Loucy (cell line): Measurements from ENCODE around the gene KATNB1.
"Not testable (repeated sequence)": the region's sequence is repeated elsewhere in the genome, so short reads cannot be mapped to it uniquely, and the experiment has no call there.

Experiments used
- H2AFZ ChIP-seq: fragments of 200-600 bp; sonication (generic); 2 replicates; pipeline ENCODE4 v1.6.0; 2016; ENCODE audit warnings: antibody characterized with exemption, mild to moderate bottlenecking, low read length, moderate library complexity
- H3F3A ChIP-seq: fragments of 200-600 bp; 2 replicates; pipeline ENCODE4 v1.6.0; 2016; ENCODE audit warnings: antibody characterized with exemption, low read depth, mild to moderate bottlenecking
- H3K27me3 ChIP-seq: fragments of 200-600 bp; sonication (generic); 2 replicates; pipeline ENCODE4 v1.6.1; 2014; ENCODE audit warnings: low read length, mild to moderate bottlenecking; ENCODE audit not compliant: insufficient read depth, poor library complexity, severe bottlenecking
- H3K36me3 ChIP-seq: fragments of 200-600 bp; sonication (generic); 2 replicates; pipeline ENCODE4 v1.6.1; 2016; ENCODE audit warnings: low read length; ENCODE audit not compliant: insufficient read depth
- H3K4me1 ChIP-seq: fragments of 200-600 bp; sonication (generic); 2 replicates; pipeline ENCODE4 v1.5.1; 2014; ENCODE audit warnings: low read length, mild to moderate bottlenecking; ENCODE audit not compliant: insufficient read depth, poor library complexity, severe bottlenecking
- H3K4me2 ChIP-seq: fragments of 200-600 bp; sonication (generic); 2 replicates; pipeline ENCODE4 v1.6.0; 2014; ENCODE audit warnings: antibody characterized with exemption, low read length, low read depth, mild to moderate bottlenecking; ENCODE audit not compliant: poor library complexity, severe bottlenecking
- H3K4me3 ChIP-seq: fragments of 200-600 bp; sonication (generic); 2 replicates; pipeline ENCODE4 v1.5.1; 2014; ENCODE audit warnings: low read length, mild to moderate bottlenecking, mixed read lengths; ENCODE audit not compliant: poor library complexity, severe bottlenecking
- H3K79me2 ChIP-seq: fragments of 200-600 bp; sonication (generic); 2 replicates; pipeline ENCODE4 v1.6.1; 2014; ENCODE audit warnings: low read length; ENCODE audit not compliant: insufficient read depth
- H3K9ac ChIP-seq: fragments of 200-600 bp; sonication (generic); 2 replicates; pipeline ENCODE4 v1.6.0; 2014; ENCODE audit warnings: mild to moderate bottlenecking, low read depth, low read length, moderate library complexity; ENCODE audit not compliant: poor library complexity, severe bottlenecking
- H3K9me2 ChIP-seq: fragments of 200-600 bp; sonication (generic); replicated peaks from 2 replicates; pipeline ENCODE4 v1.6.1; 2016; ENCODE audit warnings: low read depth, low read length, mixed read lengths
- H3K9me3 ChIP-seq: fragments of 200-600 bp; sonication (generic); 2 replicates; pipeline ENCODE4 v1.6.1; 2014; ENCODE audit warnings: mild to moderate bottlenecking, antibody characterized with exemption, low read length, low read depth; ENCODE audit not compliant: insufficient read depth
- H4K20me1 ChIP-seq: fragments of 200-600 bp; sonication (generic); 2 replicates; pipeline ENCODE4 v1.6.0; 2014; ENCODE audit warnings: antibody characterized with exemption, low read length, mild to moderate bottlenecking; ENCODE audit not compliant: insufficient read depth, poor library complexity, severe bottlenecking
- EZH2phosphoT487 ChIP-seq: fragments of 200-600 bp; IDR thresholded peaks from 2 replicates; pipeline ENCODE4 v1.6.1; 2018; ENCODE audit warnings: antibody characterized with exemption, mild to moderate bottlenecking, moderate library complexity, borderline replicate concordance
- TF ChIP-seq, protein P1 (sequence below): fragments of 200-600 bp; sonication (generic); conservative IDR thresholded peaks from 2 replicates; pipeline ENCODE4 v1.5.1; 2014; ENCODE audit warnings: mild to moderate bottlenecking, antibody characterized with exemption, low read length

The KATNB1 gene

DNA sequence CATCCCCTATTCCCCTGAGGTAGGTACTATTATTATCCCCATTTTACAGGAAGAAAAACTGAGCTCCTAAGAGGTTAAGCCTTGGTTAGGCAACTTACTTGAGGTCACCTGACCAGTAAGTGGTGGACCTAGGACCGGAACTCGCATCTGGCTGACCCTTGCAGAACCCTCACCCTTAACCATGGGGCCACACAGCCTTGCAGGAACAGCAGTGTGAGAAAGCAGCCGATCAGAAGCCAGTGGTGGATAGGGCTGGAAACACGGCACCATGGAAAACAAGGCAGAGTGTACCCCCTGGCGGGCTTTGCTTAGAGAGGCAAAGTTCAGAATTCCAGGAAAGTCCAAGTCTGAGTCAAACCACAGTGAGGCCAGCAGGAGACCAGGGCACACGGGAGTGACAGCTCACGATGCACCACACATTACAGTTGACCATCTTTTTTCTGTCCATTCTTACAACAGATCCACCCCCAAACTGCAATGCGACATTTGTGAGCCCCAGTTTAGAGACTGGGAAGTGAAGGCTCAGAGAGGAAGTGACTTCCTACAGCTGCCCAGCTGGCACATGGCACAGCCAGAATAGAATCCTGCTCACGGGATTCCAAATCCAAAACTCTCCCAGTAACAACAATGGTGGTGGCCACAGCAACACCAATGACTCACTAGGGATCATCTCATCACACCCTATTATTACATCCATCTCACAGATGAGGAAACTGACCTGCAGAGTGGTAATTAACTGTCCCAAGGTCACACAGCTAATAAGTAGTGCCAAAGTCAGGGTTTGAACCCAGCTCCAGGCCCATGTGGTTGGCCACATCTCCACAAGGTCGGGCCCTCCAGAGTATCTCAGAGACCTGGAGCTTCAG is 46.4 kb downstream of the KATNB1 start:
- no peaks in the 10 kb centered on the region for H3F3A ChIP-seq
- no peaks in the 10 kb centered on the region for H3K9me2 ChIP-seq
- H4K20me1 ChIP-seq = no peaks in the 10 kb centered on the region
- no peak overlapping the region for H3K4me3 ChIP-seq
- no peaks in the 10 kb centered on the region for H3K9me3 ChIP-seq
- no peaks in the 10 kb centered on the region for H3K27me3 ChIP-seq
- TF ChIP-seq EZH2phosphoT487 = no peak
- TF ChIP-seq, protein P1, sequence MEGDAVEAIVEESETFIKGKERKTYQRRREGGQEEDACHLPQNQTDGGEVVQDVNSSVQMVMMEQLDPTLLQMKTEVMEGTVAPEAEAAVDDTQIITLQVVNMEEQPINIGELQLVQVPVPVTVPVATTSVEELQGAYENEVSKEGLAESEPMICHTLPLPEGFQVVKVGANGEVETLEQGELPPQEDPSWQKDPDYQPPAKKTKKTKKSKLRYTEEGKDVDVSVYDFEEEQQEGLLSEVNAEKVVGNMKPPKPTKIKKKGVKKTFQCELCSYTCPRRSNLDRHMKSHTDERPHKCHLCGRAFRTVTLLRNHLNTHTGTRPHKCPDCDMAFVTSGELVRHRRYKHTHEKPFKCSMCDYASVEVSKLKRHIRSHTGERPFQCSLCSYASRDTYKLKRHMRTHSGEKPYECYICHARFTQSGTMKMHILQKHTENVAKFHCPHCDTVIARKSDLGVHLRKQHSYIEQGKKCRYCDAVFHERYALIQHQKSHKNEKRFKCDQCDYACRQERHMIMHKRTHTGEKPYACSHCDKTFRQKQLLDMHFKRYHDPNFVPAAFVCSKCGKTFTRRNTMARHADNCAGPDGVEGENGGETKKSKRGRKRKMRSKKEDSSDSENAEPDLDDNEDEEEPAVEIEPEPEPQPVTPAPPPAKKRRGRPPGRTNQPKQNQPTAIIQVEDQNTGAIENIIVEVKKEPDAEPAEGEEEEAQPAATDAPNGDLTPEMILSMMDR = no peak
- H3K4me2 ChIP-seq = no peak overlapping the region
- no peaks in the 10 kb centered on the region for H3K4me1 ChIP-seq
- H3K79me2 ChIP-seq = no peaks in the 10 kb centered on the region
- no peak overlapping the region for H3K9ac ChIP-seq
- no peak overlapping the region for H2AFZ ChIP-seq
- H3K36me3 ChIP-seq = no peaks in the 10 kb centered on the region

GRCh38 chr16:57782607-57783055 is 47.1 kb downstream of the KATNB1 start:
- H3K27me3 ChIP-seq, H4K20me1 ChIP-seq, H2AFZ ChIP-seq, H3K4me3 ChIP-seq, H3K9ac ChIP-seq, H3K4me2 ChIP-seq, H3K4me1 ChIP-seq, H3K9me2 ChIP-seq, H3K36me3 ChIP-seq, H3F3A ChIP-seq, H3K9me3 ChIP-seq, H3K79me2 ChIP-seq: not testable (repeated sequence)

DNA sequence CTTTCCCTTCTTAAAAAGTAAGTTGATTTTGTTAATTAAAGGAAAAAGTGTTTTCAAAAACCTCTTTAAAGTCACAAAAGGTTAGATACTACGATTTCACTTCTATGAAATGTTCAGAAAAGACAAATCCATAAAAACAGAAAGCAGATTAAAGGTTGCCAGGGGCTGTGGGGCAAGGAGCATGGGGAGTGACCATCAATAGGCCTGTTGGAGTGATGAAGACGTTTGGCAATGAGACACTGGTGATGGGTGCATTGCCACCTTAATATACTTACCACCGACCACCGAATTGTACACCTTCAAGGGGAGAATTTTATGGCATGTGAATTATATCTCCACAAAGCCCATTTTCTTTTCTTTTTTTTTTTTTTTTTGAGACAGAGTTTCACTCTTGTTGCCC is 47.5 kb downstream of the KATNB1 start:
- H3K9me2 ChIP-seq = no peaks in the 10 kb centered on the region
- H3K4me2 ChIP-seq = no peak overlapping the region
- H3K27me3 ChIP-seq = no peaks in the 10 kb centered on the region
- no peaks in the 10 kb centered on the region for H3F3A ChIP-seq
- no peaks in the 10 kb centered on the region for H3K9me3 ChIP-seq
- H3K9ac ChIP-seq = no peak overlapping the region
- H3K4me1 ChIP-seq = no peaks in the 10 kb centered on the region
- H3K36me3 ChIP-seq = no peaks in the 10 kb centered on the region
- no peak overlapping the region for H3K4me3 ChIP-seq
- no peaks in the 10 kb centered on the region for H4K20me1 ChIP-seq
- no peak overlapping the region for H2AFZ ChIP-seq
- TF ChIP-seq EZH2phosphoT487 = no peak
- TF ChIP-seq, protein P1 = no peak
- H3K79me2 ChIP-seq = no peaks in the 10 kb centered on the region

GRCh38 chr16:57783883-57784282 is 48.3 kb downstream of the KATNB1 start:
- Histone ChIP-seq H3K4me3 (no peak overlapping the region), H3K4me2 (no peak overlapping the region), H3K36me3 (no peaks in the 10 kb centered on the region), H3K27me3 (no peaks in the 10 kb centered on the region), H3K4me1 (no peaks in the 10 kb centered on the region), H4K20me1 (no peaks in the 10 kb centered on the region), H3K9me2 (no peaks in the 10 kb centered on the region), H3K79me2 (no peaks in the 10 kb centered on the region), H2AFZ (no peak overlapping the region), H3K9me3 (no peaks in the 10 kb centered on the region), H3F3A (no peaks in the 10 kb centered on the region), H3K9ac (no peak overlapping the region)
- TF ChIP-seq, protein P1 = no peak
- TF ChIP-seq EZH2phosphoT487 = no peak
